Endothelial cell of umbilical vein (primary cell): ENCODE results near the gene ACADS. TPM values are rescaled to one million over a fixed set of nuclear protein-coding genes. Genes with fewer than 3 reads are reported as not detected.

ENCODE experiments used
- BruUV-seq: library from RNA; stranded (reverse); fragments of 400-500 nt; replicated peaks from 2 replicates; lab custom pipeline; 2021; lab: Mats Ljungman, UMichigan
- CTCF ChIA-PET: fragments of 300-600, 350-600 bp; sonication (Branson Sonifier 250); formaldehyde crosslinking; loops from one replicate; lab custom pipeline; 2021; ENCODE audit warnings: antibody characterized with exemption, inconsistent platforms; lab: Charles Lee
- POLR2A ChIA-PET: fragments of 300-600, 350-600 bp; sonication (Branson Sonifier 250); formaldehyde crosslinking; loops from one replicate; lab custom pipeline; 2021; ENCODE audit warnings: antibody characterized with exemption, inconsistent platforms; lab: Charles Lee
- DNase-seq: peaks from one replicate; pipeline ENCODE4 v3.0.0-alpha.2; 2011; ENCODE audit warnings: low read depth, low spot score
- FAIRE-seq: peaks from 2 replicates; lab custom pipeline; 2011; peaks lifted over from hg19 to GRCh38; lab: Jason Lieb, UNC
- H2AFZ ChIP-seq: 2 replicates; pipeline ENCODE4 v1.6.0; 2012; ENCODE audit warnings: low read depth, low read length, control low read depth, inconsistent platforms
- H3K27ac ChIP-seq: 2 replicates; pipeline ENCODE4 v1.5.1; 2011; ENCODE audit warnings: low read depth, mild to moderate bottlenecking, control low read depth, low read length, moderate library complexity; ENCODE audit not compliant: insufficient read depth
- H3K27me3 ChIP-seq, 2 experiments: 2 replicates each; pipeline versions ENCODE4 v1.6.0 to v1.6.1; 2011; ENCODE audit warnings: low read length in 2 of 2, mixed read lengths in 1 of 2; ENCODE audit not compliant: control insufficient read depth in 2 of 2, insufficient read depth in 2 of 2
- H3K36me3 ChIP-seq, 2 experiments: 2 replicates in 1 of 2; 3 replicates in 1 of 2; pipeline ENCODE4 v1.5.1; 2011; ENCODE audit warnings: low read length in 2 of 2, mild to moderate bottlenecking in 1 of 2, moderate library complexity in 1 of 2; ENCODE audit not compliant: control insufficient read depth in 2 of 2, insufficient read depth in 2 of 2; ENCODE audit errors: extremely low read depth in 1 of 2
- H3K4me1 ChIP-seq: 3 replicates; pipeline ENCODE4 v1.5.1; 2011; ENCODE audit warnings: mild to moderate bottlenecking, low read length; ENCODE audit not compliant: control insufficient read depth, insufficient read depth; ENCODE audit errors: extremely low read depth
- H3K4me2 ChIP-seq: 2 replicates; pipeline ENCODE4 v1.6.1; 2011; ENCODE audit warnings: low read length, control low read depth, mixed read lengths; ENCODE audit not compliant: insufficient read depth
- H3K4me3 ChIP-seq, 3 experiments: fragments of 200-600 bp in 1 of 3; sonication (generic), shearing (Covaris generic) in 1 of 3; replicated peaks in 1 of 3; 2 replicates each; pipeline ENCODE4 v1.5.1; 2011 to 2016; ENCODE audit warnings: control low read depth in 3 of 3, low read length in 3 of 3, mild to moderate bottlenecking in 2 of 3, inconsistent platforms in 1 of 3, low read depth in 1 of 3, moderate library complexity in 1 of 3; ENCODE audit not compliant: insufficient read depth in 1 of 3
- H3K79me2 ChIP-seq: 2 replicates; pipeline ENCODE4 v1.6.0; 2012; ENCODE audit warnings: low read length, inconsistent platforms; ENCODE audit not compliant: control insufficient read depth, insufficient read depth
- H3K9ac ChIP-seq: replicated peaks from 2 replicates; pipeline ENCODE3; 2011; ENCODE audit warnings: low read length, control low read depth; ENCODE audit not compliant: insufficient read depth; ENCODE audit errors: extremely low read depth
- H3K9me1 ChIP-seq: replicated peaks from 3 replicates; pipeline ENCODE4 v1.6.0; 2011; ENCODE audit warnings: mild to moderate bottlenecking, low read length; ENCODE audit not compliant: control insufficient read depth, insufficient read depth; ENCODE audit errors: extremely low read depth
- H3K9me3 ChIP-seq: replicated peaks from 2 replicates; pipeline ENCODE4 v1.5.1; 2012; ENCODE audit warnings: low read length, inconsistent platforms; ENCODE audit not compliant: control insufficient read depth, insufficient read depth
- H4K20me1 ChIP-seq: replicated peaks from 2 replicates; pipeline ENCODE3; 2011; ENCODE audit warnings: mild to moderate bottlenecking, low read length; ENCODE audit not compliant: control insufficient read depth, insufficient read depth; ENCODE audit errors: extremely low read depth
- EZH2 ChIP-seq: IDR thresholded peaks from 2 replicates; pipeline ENCODE4 v1.6.1; 2012; ENCODE audit warnings: borderline replicate concordance, low read depth, mild to moderate bottlenecking, moderate library complexity, low read length, inconsistent platforms; ENCODE audit not compliant: severe bottlenecking
- FOS ChIP-seq: IDR thresholded peaks from 2 replicates; pipeline ENCODE4 v1.6.1; 2011; ENCODE audit warnings: mild to moderate bottlenecking, low read length, moderate library complexity, borderline replicate concordance; ENCODE audit not compliant: insufficient read depth
- GATA2 ChIP-seq: IDR thresholded peaks from 2 replicates; pipeline ENCODE4 v1.7.0; 2011; ENCODE audit warnings: low read depth, mild to moderate bottlenecking, moderate library complexity, mixed read lengths, low read length; ENCODE audit not compliant: insufficient read length, insufficient read depth
- JUN ChIP-seq: IDR thresholded peaks from 2 replicates; pipeline ENCODE4 v1.6.1; 2011; ENCODE audit warnings: borderline replicate concordance, low read depth; ENCODE audit not compliant: insufficient read length, insufficient read depth
- MYC ChIP-seq: IDR thresholded peaks from one replicate; pipeline ENCODE4 v1.6.1; 2011; ENCODE audit warnings: mild to moderate bottlenecking, low read depth, low read length
- POLR2A ChIP-seq: IDR thresholded peaks from 2 replicates; pipeline ENCODE4 v1.6.1; 2012; ENCODE audit warnings: low read depth, mild to moderate bottlenecking, control low read depth, low read length
- POLR2AphosphoS5 ChIP-seq: IDR thresholded peaks from 2 replicates; pipeline ENCODE4 v1.6.1; 2012; ENCODE audit warnings: low read depth, mild to moderate bottlenecking, control low read depth, low read length, moderate library complexity; ENCODE audit not compliant: insufficient read depth
- dilution Hi-C: fragments of 300-500 bp; cut with MboI; formaldehyde crosslinking; loops from one replicate; pipeline ENCODE4 v1.15.0; 2019; ENCODE audit warnings: low sequenced_read_pairs; ENCODE audit not compliant: extremely low pct_ligation_motif_present
- intact Hi-C: fragments of 100-400 bp; cut with micrococcal nuclease; formaldehyde crosslinking; loops from one replicate; pipeline ENCODE4 v1.10.0; 2022
- polyA plus RNA-seq, 4 experiments: library from polyadenylated mRNA; depleted of rRNA in 3 of 4; stranded (reverse) in 3 of 4; unstranded in 1 of 4; fragments of >200 nt; gene quantifications; 2 replicates each; pipeline versions ENCODE4 v1.2.1 to v1.2.3, GENCODE V29; 2011 to 2012; ENCODE audit warnings: missing spikeins in 1 of 4
- total RNA-seq: library from RNA; stranded (reverse); gene quantifications from 2 replicates; pipeline ENCODE4 v1.2.3, GENCODE V29; 2021
- TF ChIP-seq, protein P1 (sequence below), 2 donors: IDR thresholded peaks; 1 replicate in 1 of 2; 2 replicates in 1 of 2; pipeline ENCODE4 v1.5.1; 2011; ENCODE audit warnings: low read length in 2 of 2, mild to moderate bottlenecking in 2 of 2, moderate library complexity in 2 of 2, control low read depth in 1 of 2, inconsistent platforms in 1 of 2, low read depth in 1 of 2; ENCODE audit not compliant: insufficient read depth in 1 of 2; ENCODE audit errors: extremely low read depth in 1 of 2
- TF ChIP-seq, protein P2 (sequence below): IDR thresholded peaks from 2 replicates; pipeline ENCODE4 v1.6.1; 2011; ENCODE audit not compliant: insufficient read depth, insufficient read length

Gene ACADS
- total and polyA plus RNA-seq, 2 donors (not counting 3 experiments of a cell fraction or from before 2014, with no cell fraction given): 8.2 to 8.9 TPM

- CTCF ChIA-PET: interaction anchor here (0.7 kb wide), 1 partner anchor 69 kb away, joined by 4 read pairs; no protein-coding TSS in a partner anchor
- Histone ChIP-seq H3K36me3 (no peaks in the 10 kb centered on the region), H2AFZ (no peak overlapping the region), H4K20me1 (no peaks in the 10 kb centered on the region), H3K27me3 (no peaks in the 10 kb centered on the region), H3K4me2 (no peak overlapping the region), H3K4me1 (peaks cover 19% of the 10 kb centered on the region), H3K9me3 (no peaks in the 10 kb centered on the region), H3K9ac (no peak overlapping the region), H3K4me3 (no peak overlapping the region), H3K27ac (no peak overlapping the region), H3K79me2 (no peaks in the 10 kb centered on the region), H3K9me1 (no peaks in the 10 kb centered on the region)
- DNase-seq: no peak
- POLR2A ChIA-PET: no interaction called here
- no peak for FAIRE-seq
- TF ChIP-seq POLR2AphosphoS5 (no peak), POLR2A (no peak), MYC (no peak), GATA2 (no peak), JUN (no peak), EZH2 (no peak), FOS (no peak)
- TF ChIP-seq, protein P1, sequence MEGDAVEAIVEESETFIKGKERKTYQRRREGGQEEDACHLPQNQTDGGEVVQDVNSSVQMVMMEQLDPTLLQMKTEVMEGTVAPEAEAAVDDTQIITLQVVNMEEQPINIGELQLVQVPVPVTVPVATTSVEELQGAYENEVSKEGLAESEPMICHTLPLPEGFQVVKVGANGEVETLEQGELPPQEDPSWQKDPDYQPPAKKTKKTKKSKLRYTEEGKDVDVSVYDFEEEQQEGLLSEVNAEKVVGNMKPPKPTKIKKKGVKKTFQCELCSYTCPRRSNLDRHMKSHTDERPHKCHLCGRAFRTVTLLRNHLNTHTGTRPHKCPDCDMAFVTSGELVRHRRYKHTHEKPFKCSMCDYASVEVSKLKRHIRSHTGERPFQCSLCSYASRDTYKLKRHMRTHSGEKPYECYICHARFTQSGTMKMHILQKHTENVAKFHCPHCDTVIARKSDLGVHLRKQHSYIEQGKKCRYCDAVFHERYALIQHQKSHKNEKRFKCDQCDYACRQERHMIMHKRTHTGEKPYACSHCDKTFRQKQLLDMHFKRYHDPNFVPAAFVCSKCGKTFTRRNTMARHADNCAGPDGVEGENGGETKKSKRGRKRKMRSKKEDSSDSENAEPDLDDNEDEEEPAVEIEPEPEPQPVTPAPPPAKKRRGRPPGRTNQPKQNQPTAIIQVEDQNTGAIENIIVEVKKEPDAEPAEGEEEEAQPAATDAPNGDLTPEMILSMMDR (IDR thresholded peaks at IDR 0.05; ENCODE audit: extremely low read depth in 1 of 2, insufficient read depth in 1 of 2, low read depth in 1 of 2, low read length in 2 of 2): no peak
- TF ChIP-seq, protein P2, sequence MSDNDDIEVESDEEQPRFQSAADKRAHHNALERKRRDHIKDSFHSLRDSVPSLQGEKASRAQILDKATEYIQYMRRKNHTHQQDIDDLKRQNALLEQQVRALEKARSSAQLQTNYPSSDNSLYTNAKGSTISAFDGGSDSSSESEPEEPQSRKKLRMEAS: no peak
- no TSS peak for BruUV-seq
- intact Hi-C loops: no loop called here
- dilution Hi-C loops: no loop called here
Measured at GRCh38 chr12:120787889-120788288, 62.3 kb downstream of the ACADS start.

Other genes starting within 250 kb of the ACADS start
- gene DYNLL1, start 229.7 kb upstream of the ACADS start, total RNA-seq: 469 TPM in 2 replicates
- gene DYNLL1, start 229.7 kb upstream of the ACADS start, polyA plus RNA-seq: 538 and 600 TPM in 2 replicates
- gene COQ5, start 196.7 kb upstream of the ACADS start, total RNA-seq: 19.7 and 27.2 TPM in 2 replicates
- 18.4 and 23.7 TPM in 2 replicates for gene COQ5, start 196.7 kb upstream of the ACADS start, polyA plus RNA-seq
- 192 and 236 TPM in 2 replicates for gene RNF10, start 191.5 kb upstream of the ACADS start, total RNA-seq
- gene RNF10, start 191.5 kb upstream of the ACADS start, polyA plus RNA-seq: 92.1 and 120 TPM in 2 replicates
- 25.7 and 30.5 TPM in 2 replicates for gene POP5, start 144.4 kb upstream of the ACADS start, total RNA-seq
- gene POP5, start 144.4 kb upstream of the ACADS start, polyA plus RNA-seq: 56.7 and 60.2 TPM in 2 replicates
- 0.31 and 0.32 TPM in 2 replicates for gene CABP1, start 85.2 kb upstream of the ACADS start, total RNA-seq
- 0.07 TPM in 1 of 2 replicates, not detected in the other for gene CABP1, start 85.2 kb upstream of the ACADS start, polyA plus RNA-seq
- gene MLEC, start 38.7 kb upstream of the ACADS start, total RNA-seq: 132 and 144 TPM in 2 replicates
- 18.6 and 28.4 TPM in 2 replicates for gene MLEC, start 38.7 kb upstream of the ACADS start, polyA plus RNA-seq
- 26.8 and 33.7 TPM in 2 replicates for gene UNC119B, start 15.4 kb upstream of the ACADS start, total RNA-seq
- gene UNC119B, start 15.4 kb upstream of the ACADS start, polyA plus RNA-seq: 22.6 and 23.1 TPM in 2 replicates
- gene SPPL3, start 178.5 kb downstream of the ACADS start, total RNA-seq: 38.2 and 53.0 TPM in 2 replicates
- gene SPPL3, start 178.5 kb downstream of the ACADS start, polyA plus RNA-seq: 23.0 and 30.6 TPM in 2 replicates